Measurements from ENCODE around the gene RALGPS2.

Gene RALGPS2

GRCh38 chr1:178808529-178808928, 83.5 kb downstream of the RALGPS2 start:
- no peak for TF ChIP-seq CTCF (IDR thresholded peaks at IDR 0.05)

- no peak for TF ChIP-seq CTCF (IDR thresholded peaks at IDR 0.05)
Observed at GRCh38 chr1:178810585-178810984, 85.5 kb downstream of the RALGPS2 start.

GRCh38 chr1:178818416-178818815, 93.4 kb downstream of the RALGPS2 start:
- TF ChIP-seq CTCF (IDR thresholded peaks at IDR 0.05) = no peak

DNA sequence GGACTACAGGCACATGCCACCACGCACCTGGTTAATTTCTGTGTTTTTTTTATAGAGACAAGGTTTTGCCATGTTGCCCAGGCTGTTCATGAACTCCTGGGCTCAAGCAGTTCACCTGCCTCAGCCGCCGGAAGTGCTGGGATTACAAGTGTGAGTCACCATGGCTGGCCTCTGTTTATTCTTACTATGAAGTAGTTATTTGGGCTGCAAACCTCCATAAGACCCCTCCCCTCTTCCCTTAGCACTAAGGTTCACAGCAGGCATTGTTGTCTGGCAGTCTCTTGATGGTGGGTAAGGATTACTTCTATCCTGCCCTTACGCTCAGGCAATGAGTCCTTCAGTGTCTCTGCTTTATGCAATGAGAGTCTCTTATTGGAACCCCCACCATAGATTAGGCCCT, 94.1 kb downstream of the RALGPS2 start:
- no peak for TF ChIP-seq CTCF (IDR thresholded peaks at IDR 0.05)

GRCh38 chr1:178821134-178821866, 96.3 kb downstream of the RALGPS2 start:
- TF ChIP-seq CTCF (IDR thresholded peaks at IDR 0.05) = no peak

GRCh38 chr1:178825167-178825566, 100.1 kb downstream of the RALGPS2 start:
- no peak for TF ChIP-seq CTCF (IDR thresholded peaks at IDR 0.05)

GRCh38 chr1:178844436-178844835, 119.4 kb downstream of the RALGPS2 start:
- TF ChIP-seq CTCF (IDR thresholded peaks at IDR 0.05) = no peak

- no peak for TF ChIP-seq CTCF (IDR thresholded peaks at IDR 0.05)
Observed at GRCh38 chr1:178846306-178846705, 121.3 kb downstream of the RALGPS2 start.

All from LNCAP (cell line).